Measurements from ENCODE around the gene DPH7. TPM values are rescaled to one million over a fixed set of nuclear protein-coding genes. Genes with fewer than 3 reads are reported as not detected.

Gene DPH7
- total and polyA plus RNA-seq, 10 donors: 31.7 to 80.5 (median 41.2) TPM

- Histone ChIP-seq H3K4me3 (no peak overlapping the region), H3K9me3 (no peaks in the 10 kb centered on the region), H3K27me3 (replicated peaks in 1 of 7) (no peaks in the 10 kb centered on the region), H3K4me1 (peaks cover 20 to 80% (median 57%) of the 10 kb centered on the region in 6 donors), H3K27ac (peak overlapping the region in 2 of 8 donors; percentile 42 to 56), H3K36me3 (peaks cover 0 to 67% (median 29%) of the 10 kb centered on the region in 6 donors)
- intact Hi-C loops (cut with DNase I; ENCODE audit: low total_unique reads): no loop called here
- TF ChIP-seq, protein P1, sequence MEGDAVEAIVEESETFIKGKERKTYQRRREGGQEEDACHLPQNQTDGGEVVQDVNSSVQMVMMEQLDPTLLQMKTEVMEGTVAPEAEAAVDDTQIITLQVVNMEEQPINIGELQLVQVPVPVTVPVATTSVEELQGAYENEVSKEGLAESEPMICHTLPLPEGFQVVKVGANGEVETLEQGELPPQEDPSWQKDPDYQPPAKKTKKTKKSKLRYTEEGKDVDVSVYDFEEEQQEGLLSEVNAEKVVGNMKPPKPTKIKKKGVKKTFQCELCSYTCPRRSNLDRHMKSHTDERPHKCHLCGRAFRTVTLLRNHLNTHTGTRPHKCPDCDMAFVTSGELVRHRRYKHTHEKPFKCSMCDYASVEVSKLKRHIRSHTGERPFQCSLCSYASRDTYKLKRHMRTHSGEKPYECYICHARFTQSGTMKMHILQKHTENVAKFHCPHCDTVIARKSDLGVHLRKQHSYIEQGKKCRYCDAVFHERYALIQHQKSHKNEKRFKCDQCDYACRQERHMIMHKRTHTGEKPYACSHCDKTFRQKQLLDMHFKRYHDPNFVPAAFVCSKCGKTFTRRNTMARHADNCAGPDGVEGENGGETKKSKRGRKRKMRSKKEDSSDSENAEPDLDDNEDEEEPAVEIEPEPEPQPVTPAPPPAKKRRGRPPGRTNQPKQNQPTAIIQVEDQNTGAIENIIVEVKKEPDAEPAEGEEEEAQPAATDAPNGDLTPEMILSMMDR (IDR thresholded peaks at IDR 0.05 in 8 of 11, conservative IDR thresholded peaks at IDR 0.05 in 3 of 11): no peak
- peak in 1 of 3 donors; percentile 3 for TF ChIP-seq POLR2AphosphoS5 (IDR thresholded peaks at IDR 0.05)
- DNase-seq: no peak
- WGBS, 5 donors: 81 to 86% (median 82%) methylated on average over 5 of the region's 5 CpGs
Measured at GRCh38 chr9:137613259-137613658, 34.5 kb upstream of the DPH7 start.

- WGBS, 5 donors: 70 to 83% (median 80%) methylated on average over 8 of the region's 8 CpGs
- H3K4me3 ChIP-seq: no peak overlapping the region
- peaks cover 0 to 70% (median 29%) of the 10 kb centered on the region in 6 donors for H3K36me3 ChIP-seq
- H3K27ac ChIP-seq: peak overlapping the region in 3 of 8 donors; percentile 21 to 61 (median 56)
- no peak for DNase-seq
- no peaks in the 10 kb centered on the region for H3K27me3 ChIP-seq (replicated peaks in 1 of 7)
- TF ChIP-seq, protein P1 (IDR thresholded peaks at IDR 0.05 in 8 of 11, conservative IDR thresholded peaks at IDR 0.05 in 3 of 11): no peak
- TF ChIP-seq POLR2AphosphoS5 (IDR thresholded peaks at IDR 0.05): peak in 1 of 3 donors; percentile 24
- TF ChIP-seq POLR2A (IDR thresholded peaks at IDR 0.05): no peak
- H3K4me1 ChIP-seq: peaks cover 17 to 80% (median 57%) of the 10 kb centered on the region in 6 donors
- intact Hi-C loops (cut with DNase I; ENCODE audit: low total_unique reads): no loop called here
- H3K9me3 ChIP-seq: no peaks in the 10 kb centered on the region
Measured at GRCh38 chr9:137612741-137613142, 34.0 kb upstream of the DPH7 start.

DNA sequence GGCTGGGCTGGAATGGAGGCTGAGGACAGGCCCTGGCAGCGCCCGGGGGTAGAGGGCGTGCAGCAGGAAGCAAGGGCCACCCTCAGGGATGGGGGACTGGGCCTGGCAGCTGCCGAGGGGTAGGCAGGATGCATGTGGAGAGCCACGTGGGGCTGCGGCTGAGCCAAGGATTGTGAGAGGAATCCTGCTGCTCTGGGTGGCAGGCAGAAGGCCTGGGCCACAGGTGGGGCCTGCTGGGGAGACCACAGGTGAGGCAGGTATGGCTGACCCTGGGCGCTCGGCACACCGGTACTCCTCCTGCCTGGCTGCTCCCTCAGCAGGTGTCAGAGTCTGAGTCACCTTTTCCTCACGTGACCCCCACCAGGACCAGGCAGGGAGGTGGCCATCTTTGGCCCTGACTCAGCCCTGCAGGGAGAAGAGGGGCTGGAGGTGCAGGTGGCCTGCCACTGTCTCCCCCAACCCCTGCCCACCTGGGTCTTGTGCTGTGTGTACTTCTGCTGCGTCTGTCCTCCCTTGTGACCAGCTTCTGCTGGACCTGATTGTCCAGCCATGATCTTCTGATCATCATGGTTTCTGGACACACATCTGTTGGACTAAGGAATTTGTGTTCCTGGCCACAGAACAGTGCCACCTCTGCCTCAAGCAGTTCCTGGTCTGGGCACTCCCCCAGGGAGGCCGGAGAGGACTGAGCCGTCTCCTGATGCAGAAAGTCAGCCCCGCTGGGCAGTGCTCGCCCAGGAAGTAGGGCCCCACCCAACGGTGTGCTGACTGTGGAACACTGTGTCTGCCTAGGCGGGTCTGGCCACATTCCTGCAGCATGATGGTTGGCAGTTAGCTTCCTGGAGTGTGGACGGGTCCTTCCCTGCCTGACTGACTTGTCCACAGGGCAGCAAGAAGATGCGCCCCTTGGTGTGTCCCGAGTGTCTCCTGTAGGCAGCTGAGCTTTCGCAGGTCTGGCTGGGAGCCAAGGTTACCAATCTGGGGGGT, 33.2 kb upstream of the DPH7 start:
- no peaks in the 10 kb centered on the region for H3K9me3 ChIP-seq
- H3K4me3 ChIP-seq: no peak overlapping the region
- peaks cover 20 to 80% (median 57%) of the 10 kb centered on the region in 6 donors for H3K4me1 ChIP-seq
- no peak for DNase-seq
- TF ChIP-seq POLR2AphosphoS5 (IDR thresholded peaks at IDR 0.05): peak; percentile 35 to 70 (median 60)
- TF ChIP-seq, protein P1 (IDR thresholded peaks at IDR 0.05 in 8 of 11, conservative IDR thresholded peaks at IDR 0.05 in 3 of 11): no peak
- H3K36me3 ChIP-seq: peaks cover 0 to 63% (median 29%) of the 10 kb centered on the region in 6 donors
- peak overlapping the region in 4 of 8 donors; percentile 9 to 61 (median 38) for H3K27ac ChIP-seq
- 41 to 54% (median 44%) methylated on average over 18 to 21 of the region's 21 CpGs for WGBS, 5 donors
- intact Hi-C loops (cut with DNase I; ENCODE audit: low total_unique reads): no loop called here
- no peaks in the 10 kb centered on the region for H3K27me3 ChIP-seq (replicated peaks in 1 of 7)

GRCh38 chr9:137610944-137611343, 32.2 kb upstream of the DPH7 start:
- WGBS, 5 donors: 85 to 90% (median 88%) methylated on average over 5 to 6 of the region's 6 CpGs
- H3K27me3 ChIP-seq (replicated peaks in 1 of 7): no peaks in the 10 kb centered on the region
- DNase-seq: no peak
- no peak for TF ChIP-seq POLR2AphosphoS5 (IDR thresholded peaks at IDR 0.05)
- TF ChIP-seq, protein P1 (IDR thresholded peaks at IDR 0.05 in 8 of 11, conservative IDR thresholded peaks at IDR 0.05 in 3 of 11): no peak
- TF ChIP-seq POLR2A (IDR thresholded peaks at IDR 0.05): no peak
- peak overlapping the region in 2 of 8 donors; percentile 56 to 61 for H3K27ac ChIP-seq
- intact Hi-C loops (cut with DNase I; ENCODE audit: low total_unique reads): no loop called here
- peaks cover 27 to 81% (median 59%) of the 10 kb centered on the region in 6 donors for H3K4me1 ChIP-seq
- H3K9me3 ChIP-seq: no peaks in the 10 kb centered on the region
- no peak overlapping the region for H3K4me3 ChIP-seq
- H3K36me3 ChIP-seq: peaks cover 0 to 53% (median 29%) of the 10 kb centered on the region in 6 donors

Measured in spleen (tissue), 11 donors.